ENCODE results near the gene PRDM10. TPM values are rescaled to one million over a fixed set of nuclear protein-coding genes. Genes with fewer than 3 reads are reported as not detected.

Gene PRDM10
- 15.8 TPM for total RNA-seq (ENCODE audit: unreplicated experiment)
- long read RNA-seq, partial matches to known transcripts: 2 of 2 reads
- long read RNA-seq, other reads (novel, unspliced or antisense): 0 of 2 reads

DNA sequence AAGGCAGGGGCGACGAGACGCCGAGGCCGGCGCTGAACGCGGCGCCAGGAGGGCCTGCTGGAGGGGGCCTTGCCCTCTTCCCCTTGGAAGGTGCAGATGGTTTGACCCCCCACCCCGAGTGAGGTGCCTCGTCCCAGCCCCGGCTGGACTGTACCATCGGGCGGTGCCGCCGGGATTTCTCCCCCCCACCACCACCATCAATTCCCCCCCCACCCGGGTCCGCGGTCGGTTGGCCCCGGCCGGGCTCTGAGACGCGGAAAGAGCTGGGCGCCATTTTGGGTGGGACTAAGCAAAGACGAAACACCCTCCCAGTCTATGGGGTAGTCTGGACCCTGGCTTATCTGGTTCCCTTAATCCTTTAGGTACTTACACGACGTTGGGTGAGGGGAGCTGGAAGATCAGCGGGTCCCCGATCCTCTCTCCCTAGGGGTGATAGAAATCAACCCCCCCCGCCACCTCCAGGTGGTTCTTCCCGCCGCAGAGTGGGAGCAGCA is at the start of gene PRDM10:
TSS of gene PRDM10 (minus strand) at position 484 of the 494 bp plus-strand sequence. CDS start 41,871 bp downstream, outside the sequence.
- peaks cover 20% of the 10 kb centered on the region for H3K4me1 Mint-ChIP-seq (ENCODE audit: unreplicated experiment)
- TF ChIP-seq CTCF (IDR thresholded peaks at IDR 0.05; ENCODE audit: unreplicated experiment): no peak
- no peaks in the 10 kb centered on the region for H3K9me3 Mint-ChIP-seq (ENCODE audit: unreplicated experiment)
- H3K36me3 Mint-ChIP-seq (ENCODE audit: low read depth, unreplicated experiment): peaks cover 8% of the 10 kb centered on the region
- DNase-seq (ENCODE audit: low spot score): peak; percentile 87
- H3K27me3 Mint-ChIP-seq (ENCODE audit: unreplicated experiment): peaks cover 11% of the 10 kb centered on the region
- peak within 1 kb of the TSS; percentile 100 for H3K27ac Mint-ChIP-seq (ENCODE audit: unreplicated experiment)
- H3K4me3 Mint-ChIP-seq (ENCODE audit: unreplicated experiment): peak within 1 kb of the TSS; percentile 97

DNA sequence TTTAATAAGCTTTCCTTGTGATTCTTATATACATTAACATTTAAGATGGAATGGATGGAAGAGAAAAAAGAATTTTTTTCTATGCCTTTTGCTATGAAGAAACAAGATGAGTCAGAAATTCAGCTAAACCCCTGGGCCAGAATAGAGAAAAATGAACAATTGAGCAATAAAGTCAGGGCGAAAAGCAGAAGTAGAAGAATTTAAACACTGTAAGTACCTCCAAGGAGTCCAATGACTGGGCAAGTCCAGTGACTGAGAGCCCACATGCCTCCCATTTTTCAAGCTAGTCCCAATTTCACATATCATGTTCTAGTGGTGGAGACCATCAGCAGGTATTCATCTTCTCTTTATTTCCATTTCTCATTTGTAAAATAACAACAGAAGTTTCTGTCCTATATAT is 48.4 kb upstream of the PRDM10 start:
- H3K4me1 Mint-ChIP-seq (ENCODE audit: unreplicated experiment): no peaks in the 10 kb centered on the region
- no peak overlapping the region for H3K4me3 Mint-ChIP-seq (ENCODE audit: unreplicated experiment)
- no peaks in the 10 kb centered on the region for H3K27me3 Mint-ChIP-seq (ENCODE audit: unreplicated experiment)
- no peaks in the 10 kb centered on the region for H3K36me3 Mint-ChIP-seq (ENCODE audit: low read depth, unreplicated experiment)
- DNase-seq (ENCODE audit: low spot score): no peak
- no peak overlapping the region for H3K27ac Mint-ChIP-seq (ENCODE audit: unreplicated experiment)
- no peak for TF ChIP-seq CTCF (IDR thresholded peaks at IDR 0.05; ENCODE audit: unreplicated experiment)
- H3K9me3 Mint-ChIP-seq (ENCODE audit: unreplicated experiment): peaks cover 4% of the 10 kb centered on the region

GRCh38 chr11:130050257-130050656 is 47.6 kb upstream of the PRDM10 start:
- Mint-ChIP-seq H3K27me3 (ENCODE audit: unreplicated experiment) (no peaks in the 10 kb centered on the region), H3K4me1 (ENCODE audit: unreplicated experiment) (no peaks in the 10 kb centered on the region), H3K27ac (ENCODE audit: unreplicated experiment) (no peak overlapping the region), H3K9me3 (ENCODE audit: unreplicated experiment) (peaks cover 4% of the 10 kb centered on the region), H3K4me3 (ENCODE audit: unreplicated experiment) (no peak overlapping the region), H3K36me3 (ENCODE audit: low read depth, unreplicated experiment) (no peaks in the 10 kb centered on the region)
- no peak for TF ChIP-seq CTCF (IDR thresholded peaks at IDR 0.05; ENCODE audit: unreplicated experiment)
- DNase-seq (ENCODE audit: low spot score): no peak

- no peak for DNase-seq (ENCODE audit: low spot score)
- Mint-ChIP-seq H3K9me3 (ENCODE audit: unreplicated experiment) (peaks cover 4% of the 10 kb centered on the region), H3K27me3 (ENCODE audit: unreplicated experiment) (no peaks in the 10 kb centered on the region), H3K4me1 (ENCODE audit: unreplicated experiment) (no peaks in the 10 kb centered on the region), H3K4me3 (ENCODE audit: unreplicated experiment) (no peak overlapping the region), H3K36me3 (ENCODE audit: low read depth, unreplicated experiment) (no peaks in the 10 kb centered on the region), H3K27ac (ENCODE audit: unreplicated experiment) (no peak overlapping the region)
- no peak for TF ChIP-seq CTCF (IDR thresholded peaks at IDR 0.05; ENCODE audit: unreplicated experiment)
These were observed 46.7 kb upstream of the PRDM10 start for GRCh38 chr11:130049328-130049771.

DNA sequence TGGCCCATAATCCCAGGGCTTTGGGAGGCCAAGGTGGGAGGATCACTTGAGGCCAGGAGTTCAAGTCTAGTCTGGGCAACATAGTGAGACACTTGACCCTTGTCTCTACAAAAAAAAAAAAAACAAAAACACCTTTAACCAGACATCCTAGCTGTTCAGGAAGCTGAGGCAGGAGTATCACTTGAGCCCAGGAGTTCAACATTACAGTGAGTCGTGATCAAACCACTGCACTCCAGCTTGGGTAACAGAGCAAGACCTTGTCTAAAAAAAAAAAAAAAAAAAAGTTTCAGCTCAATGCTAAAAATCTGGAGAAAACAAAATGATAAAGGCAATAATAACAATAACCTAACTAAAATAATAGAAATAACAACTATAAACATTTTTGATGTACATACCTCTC is 44.5 kb upstream of the PRDM10 start:
- H3K4me1 Mint-ChIP-seq (ENCODE audit: unreplicated experiment): peaks cover 5% of the 10 kb centered on the region
- no peak overlapping the region for H3K4me3 Mint-ChIP-seq (ENCODE audit: unreplicated experiment)
- H3K36me3 Mint-ChIP-seq (ENCODE audit: low read depth, unreplicated experiment): no peaks in the 10 kb centered on the region
- no peak for TF ChIP-seq CTCF (IDR thresholded peaks at IDR 0.05; ENCODE audit: unreplicated experiment)
- peaks cover 4% of the 10 kb centered on the region for H3K27me3 Mint-ChIP-seq (ENCODE audit: unreplicated experiment)
- no peak for DNase-seq (ENCODE audit: low spot score)
- H3K27ac Mint-ChIP-seq (ENCODE audit: unreplicated experiment): no peak overlapping the region
- H3K9me3 Mint-ChIP-seq (ENCODE audit: unreplicated experiment): no peaks in the 10 kb centered on the region

Data from endothelial cell (in vitro differentiated cells).